Kidney (tissue), 14 donors: ENCODE measurements around the gene CYP1A2. TPM values are rescaled to one million over a fixed set of nuclear protein-coding genes. Genes with fewer than 3 reads are reported as not detected.

ENCODE experiments used
- DNase-seq, 5 donors: peaks; one replicate each; pipeline ENCODE4 v3.0.0-alpha.2; 2013 to 2020
- FAIRE-seq: peaks from 2 replicates; lab custom pipeline; 2012; peaks lifted over from hg19 to GRCh38; lab: Jason Lieb, UNC
- H3K27ac ChIP-seq, 2 donors: one replicate each; pipeline ENCODE4 v1.7.0; 2013; ENCODE audit warnings: low read depth in 2 of 2, low read length in 2 of 2, inconsistent platforms in 1 of 2
- H3K27me3 ChIP-seq: one replicate; pipeline ENCODE4 v1.7.1; 2013; ENCODE audit warnings: low read length, inconsistent platforms; ENCODE audit not compliant: control insufficient read depth, insufficient read depth
- H3K36me3 ChIP-seq, 3 donors: one replicate each; pipeline versions ENCODE4 v1.7.0 to v1.7.1; 2013; ENCODE audit warnings: low read length in 3 of 3, control low read depth in 1 of 3, inconsistent platforms in 1 of 3; ENCODE audit not compliant: insufficient read depth in 3 of 3, control insufficient read depth in 2 of 3
- H3K4me1 ChIP-seq, 3 donors: one replicate each; pipeline versions ENCODE4 v1.7.0 to v1.7.1; 2013; ENCODE audit warnings: low read length in 3 of 3, inconsistent platforms in 1 of 3, low read depth in 1 of 3; ENCODE audit not compliant: control insufficient read depth in 2 of 3, insufficient read depth in 2 of 3
- H3K4me3 ChIP-seq, 3 donors: one replicate each; pipeline versions ENCODE4 v1.7.0 to v1.8.1; 2013; ENCODE audit warnings: low read length in 3 of 3, control low read depth in 1 of 3, inconsistent platforms in 1 of 3
- H3K9ac ChIP-seq, 3 donors: one replicate each; pipeline versions ENCODE4 v1.7.0 to v1.7.1; 2013; ENCODE audit warnings: low read length in 3 of 3, control low read depth in 1 of 3, inconsistent platforms in 1 of 3
- H3K9me3 ChIP-seq, 3 donors: one replicate each; pipeline versions ENCODE4 v1.7.0 to v1.7.1; 2013; ENCODE audit warnings: low read length in 3 of 3, control low read depth in 1 of 3, inconsistent platforms in 1 of 3; ENCODE audit not compliant: control insufficient read depth in 2 of 3, insufficient read depth in 1 of 3
- intact Hi-C: fragments of 100-400 bp; cut with DNase I; formaldehyde crosslinking; loops from one replicate; pipeline ENCODE4 v1.11.1; 2022
- polyA plus RNA-seq: library from polyadenylated mRNA; stranded (reverse); fragments of 350-450 nt; fragmentation: Illumina TruSeq; extraction: RNeasy Lipid Tissue Mini Kit (QIAGEN cat#74804); gene quantifications from one replicate; pipeline ENCODE4 v1.2.3, GENCODE V29; 2014; ENCODE audit warnings: low read depth, low replicate concordance; ENCODE audit not compliant: insufficient read depth
- total RNA-seq: library from RNA; stranded (reverse); fragmentation: NEBNext Ultra II Directional; extraction: Animal tissue kit (Norgen Biotek cat#: 25700); gene quantifications from one replicate; pipeline ENCODE4 v1.2.1, GENCODE V29; 2021
- TF ChIP-seq, protein P1 (sequence below): IDR thresholded peaks from 3 replicates; pipeline ENCODE4 v1.5.1; 2012; ENCODE audit warnings: mild to moderate bottlenecking, moderate library complexity, borderline replicate concordance; ENCODE audit not compliant: insufficient read depth; ENCODE audit errors: extremely low read depth
- donor health status: control.
- donor health status: control.
- donor health status: control.
- donor health status: control.
- donor health status: control.
- donor health status: DM: yes; HTN: yes; CAD: no.
- donor health status: Normal renal cell carcinoma (clear cell type).

CYP1A2 gene
- total and polyA plus RNA-seq, 2 donors from 2014 or later, result not detected

DNA sequence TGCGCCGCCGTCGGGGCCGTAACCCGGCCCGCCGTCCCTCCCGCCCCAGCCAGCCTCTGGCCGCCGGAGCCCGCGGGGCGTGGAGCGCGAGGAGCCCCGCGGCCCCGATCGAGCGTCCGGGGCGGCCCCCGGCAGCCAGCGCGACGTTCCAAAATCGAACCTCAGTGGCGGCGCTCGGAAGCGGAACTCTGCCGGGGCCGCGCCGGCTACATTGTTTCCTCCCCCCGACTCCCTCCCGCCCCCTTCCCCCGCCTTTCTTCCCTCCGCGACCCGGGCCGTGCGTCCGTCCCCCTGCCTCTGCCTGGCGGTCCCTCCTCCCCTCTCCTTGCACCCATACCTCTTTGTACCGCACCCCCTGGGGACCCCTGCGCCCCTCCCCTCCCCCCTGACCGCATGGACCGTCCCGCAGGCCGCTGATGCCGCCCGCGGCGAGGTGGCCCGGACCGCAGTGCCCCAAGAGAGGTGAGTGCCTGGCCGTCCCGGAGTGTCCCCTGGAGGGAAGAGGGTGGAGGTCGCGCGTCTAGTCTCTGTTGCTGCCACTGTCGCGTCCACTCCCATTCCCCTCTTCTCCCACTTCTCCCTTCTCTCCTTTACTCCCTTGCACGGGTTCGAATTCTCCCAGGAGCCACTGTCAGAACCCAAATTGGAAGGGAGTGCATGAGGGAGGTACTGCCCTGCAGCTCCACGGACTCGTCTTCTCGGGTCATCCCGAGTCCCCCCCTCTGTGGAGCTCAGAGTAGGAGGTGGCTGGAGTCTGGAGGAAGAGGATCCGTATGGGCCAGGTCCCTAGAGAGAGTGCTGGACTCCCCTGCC, 33.8 kb downstream of the CYP1A2 start:
- TF ChIP-seq, protein P1, sequence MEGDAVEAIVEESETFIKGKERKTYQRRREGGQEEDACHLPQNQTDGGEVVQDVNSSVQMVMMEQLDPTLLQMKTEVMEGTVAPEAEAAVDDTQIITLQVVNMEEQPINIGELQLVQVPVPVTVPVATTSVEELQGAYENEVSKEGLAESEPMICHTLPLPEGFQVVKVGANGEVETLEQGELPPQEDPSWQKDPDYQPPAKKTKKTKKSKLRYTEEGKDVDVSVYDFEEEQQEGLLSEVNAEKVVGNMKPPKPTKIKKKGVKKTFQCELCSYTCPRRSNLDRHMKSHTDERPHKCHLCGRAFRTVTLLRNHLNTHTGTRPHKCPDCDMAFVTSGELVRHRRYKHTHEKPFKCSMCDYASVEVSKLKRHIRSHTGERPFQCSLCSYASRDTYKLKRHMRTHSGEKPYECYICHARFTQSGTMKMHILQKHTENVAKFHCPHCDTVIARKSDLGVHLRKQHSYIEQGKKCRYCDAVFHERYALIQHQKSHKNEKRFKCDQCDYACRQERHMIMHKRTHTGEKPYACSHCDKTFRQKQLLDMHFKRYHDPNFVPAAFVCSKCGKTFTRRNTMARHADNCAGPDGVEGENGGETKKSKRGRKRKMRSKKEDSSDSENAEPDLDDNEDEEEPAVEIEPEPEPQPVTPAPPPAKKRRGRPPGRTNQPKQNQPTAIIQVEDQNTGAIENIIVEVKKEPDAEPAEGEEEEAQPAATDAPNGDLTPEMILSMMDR, result no peak
- intact Hi-C loops, result no loop called here
- Histone ChIP-seq H3K27ac (peak overlapping the region; percentile 10 to 57), H3K9me3 (no peaks in the 10 kb centered on the region), H3K4me1 (peaks cover 0 to 47% (median 34%) of the 10 kb centered on the region in 3 donors), H3K9ac (peak overlapping the region; percentile 12 to 77 (median 44)), H3K36me3 (no peaks in the 10 kb centered on the region), H3K4me3 (peak overlapping the region; percentile 70 to 85 (median 71)), H3K27me3 (no peaks in the 10 kb centered on the region)
- FAIRE-seq, result no peak
- DNase-seq, result peak in 3 of 5 donors; percentile 46 to 84 (median 71)

DNA sequence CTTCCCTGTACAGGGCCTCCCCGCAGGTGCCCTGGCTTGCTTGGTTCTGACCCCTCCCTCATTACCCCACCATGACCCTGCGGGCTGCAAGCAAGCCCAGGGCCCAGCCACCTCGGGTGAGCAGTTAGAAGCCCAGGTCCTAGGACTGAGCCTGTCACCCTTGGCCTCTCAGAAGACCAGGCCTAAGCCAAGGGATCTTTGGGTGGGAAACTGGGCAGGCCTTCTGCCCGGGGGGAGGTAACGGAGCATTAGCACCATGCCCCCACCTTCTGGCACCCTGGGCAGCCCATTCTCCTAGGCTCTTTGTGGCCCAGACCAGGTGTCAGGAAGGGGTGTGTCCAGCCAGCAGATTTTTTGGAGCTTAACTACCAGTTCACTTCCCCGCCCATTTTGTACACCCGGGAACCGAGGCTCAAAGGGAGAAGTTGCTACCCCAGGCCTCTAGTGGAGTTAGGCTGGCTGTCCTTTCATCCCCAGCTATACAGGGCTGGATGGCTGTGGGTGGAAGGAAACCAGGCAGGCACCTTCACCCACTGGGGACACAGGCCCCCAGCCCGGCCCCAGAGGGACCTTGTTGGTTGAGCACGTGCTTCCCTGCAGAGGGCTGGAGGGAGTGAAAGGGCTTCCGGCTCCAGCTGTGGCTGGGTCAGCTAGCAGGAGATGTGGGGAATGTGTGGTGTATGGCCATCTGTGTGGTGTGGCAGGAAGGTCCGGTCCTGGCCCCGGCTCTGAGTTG, 34.6 kb downstream of the CYP1A2 start:
- TF ChIP-seq, protein P1, result no peak
- peak overlapping the region; percentile 70 to 85 (median 71) for H3K4me3 ChIP-seq
- DNase-seq (peak in 1 of 5 donors; percentile 39), FAIRE-seq (no peak)
- intact Hi-C loops, result no loop called here
- no peaks in the 10 kb centered on the region for H3K36me3 ChIP-seq
- H3K4me1 ChIP-seq, result peaks cover 0 to 50% (median 40%) of the 10 kb centered on the region in 3 donors
- H3K9me3 ChIP-seq, result no peaks in the 10 kb centered on the region
- no peaks in the 10 kb centered on the region for H3K27me3 ChIP-seq
- peak overlapping the region in 1 of 2 donors; percentile 57 for H3K27ac ChIP-seq
- peak overlapping the region in 2 of 3 donors; percentile 12 to 77 for H3K9ac ChIP-seq

DNA sequence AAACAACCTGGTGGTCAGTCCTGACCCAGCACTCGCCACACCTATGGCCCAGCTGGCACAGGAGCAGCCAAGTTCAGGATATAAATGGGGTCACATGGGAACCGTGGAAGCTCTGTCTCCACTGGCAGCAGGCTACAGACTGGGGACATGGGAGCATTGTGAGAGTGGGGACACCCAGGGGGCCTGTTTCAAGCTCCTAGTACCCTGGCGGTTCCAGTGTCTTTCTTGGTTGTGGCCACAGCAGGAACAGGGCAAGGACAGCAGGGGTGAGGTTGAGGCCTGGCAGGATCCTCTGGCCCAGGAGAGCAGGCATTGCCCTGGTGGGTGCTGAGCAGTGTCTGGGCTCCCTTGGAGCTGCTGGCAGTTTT, 35.1 kb downstream of the CYP1A2 start:
- Histone ChIP-seq H3K4me1 (peaks cover 0 to 54% (median 45%) of the 10 kb centered on the region in 3 donors), H3K27me3 (no peaks in the 10 kb centered on the region)
- FAIRE-seq, result no peak

More for the DNA sequence above, 35.1 kb downstream of the CYP1A2 start:
- H3K27ac ChIP-seq, result peak overlapping the region; percentile 14 to 43
- H3K36me3 ChIP-seq, result no peaks in the 10 kb centered on the region
- peak overlapping the region in 1 of 3 donors; percentile 77 for H3K9ac ChIP-seq
- H3K4me3 ChIP-seq, result peak overlapping the region in 2 of 3 donors; percentile 70 to 85
- TF ChIP-seq, protein P1, result no peak
- no peaks in the 10 kb centered on the region for H3K9me3 ChIP-seq
- no peak for DNase-seq
- intact Hi-C loops, result no loop called here
